HepG2 (cell line): ENCODE results near the gene PELI2. TPM values are rescaled to one million over a fixed set of nuclear protein-coding genes. Genes with fewer than 3 reads are reported as not detected.

Experiments used
- ATAC-seq: fragments of 200-7000 bp; cut with Tn5 transposase; 3 replicates; pipeline ENCODE4 v1.9.1; 2020; ENCODE audit warnings: mild to moderate bottlenecking, moderate library complexity
- BruUV-seq: library from RNA; stranded (reverse); fragments of 400-500 nt; replicated peaks from 2 replicates; lab custom pipeline; 2021; lab: Mats Ljungman, UMichigan
- CTCF ChIA-PET: fragments of 300-600 bp; formaldehyde crosslinking; extraction: SDS; loops from one replicate; lab custom pipeline; 2021; ENCODE audit warnings: low total read pairs, inconsistent platforms, low intra/inter-chr PET ratio; lab: Yijun Ruan, JAX
- POLR2A ChIA-PET: fragments of 350-600 bp; sonication (Branson Sonifier 250); formaldehyde crosslinking; loops from one replicate; lab custom pipeline; 2020; ENCODE audit warnings: antibody characterized with exemption, inconsistent platforms; lab: Yijun Ruan, JAX
- DNase-seq: peaks from one replicate; pipeline ENCODE4 v3.0.0-alpha.2; 2015; ENCODE audit warnings: low spot score
- FAIRE-seq: peaks from 3 replicates; lab custom pipeline; 2011; peaks lifted over from hg19 to GRCh38; lab: Jason Lieb, UNC
- H2AFZ ChIP-seq: one replicate; pipeline ENCODE4 v1.6.1; 2011; ENCODE audit warnings: low read length, inconsistent platforms
- H3K27ac ChIP-seq: fragments of 300-600 bp; 3 replicates; pipeline ENCODE4 v1.8.0; 2011; ENCODE audit warnings: mixed run types, mild to moderate bottlenecking, mixed read lengths, low read length, inconsistent platforms; ENCODE audit not compliant: insufficient read depth; ENCODE audit errors: extremely low read length
- H3K27me3 ChIP-seq, 2 experiments: fragments of 200-600 bp in 1 of 2; 2 replicates in 1 of 2; 3 replicates in 1 of 2; pipeline versions ENCODE4 v1.6.0 to v1.8.0; 2011; ENCODE audit warnings: low read length in 2 of 2, mild to moderate bottlenecking in 2 of 2, moderate library complexity in 2 of 2, inconsistent platforms in 1 of 2; ENCODE audit not compliant: insufficient read depth in 2 of 2, control insufficient read depth in 1 of 2
- H3K36me3 ChIP-seq, 2 experiments: fragments of 200-600 bp in 1 of 2; replicated peaks in 1 of 2; 2 replicates in 1 of 2; 3 replicates in 1 of 2; pipeline versions ENCODE4 v1.5.1 to v1.8.0; 2011; ENCODE audit warnings: low read length in 2 of 2, inconsistent platforms in 1 of 2; ENCODE audit not compliant: insufficient read depth in 2 of 2, control insufficient read depth in 1 of 2
- H3K4me1 ChIP-seq: 2 replicates; pipeline ENCODE4 v1.5.1; 2012; ENCODE audit warnings: low read length, inconsistent platforms; ENCODE audit not compliant: insufficient read depth
- H3K4me2 ChIP-seq: 2 replicates; pipeline ENCODE4 v1.6.0; 2011; ENCODE audit warnings: low read depth, low read length, inconsistent platforms
- H3K4me3 ChIP-seq, 3 experiments: fragments of 200-600 bp in 1 of 3; sonication (generic), shearing (Covaris generic) in 1 of 3; replicated peaks in 1 of 3; 2 replicates each; pipeline ENCODE4 v1.5.1; 2011 to 2016; ENCODE audit warnings: low read length in 3 of 3, inconsistent platforms in 2 of 3, low read depth in 2 of 3, mild to moderate bottlenecking in 2 of 3, control low read depth in 1 of 3, mixed read lengths in 1 of 3; ENCODE audit not compliant: insufficient read depth in 1 of 3
- H3K79me2 ChIP-seq: one replicate; pipeline ENCODE4 v1.6.1; 2011; ENCODE audit warnings: low read length, inconsistent platforms; ENCODE audit not compliant: insufficient read depth
- H3K9ac ChIP-seq: 2 replicates; pipeline ENCODE4 v1.6.0; 2011; ENCODE audit warnings: mild to moderate bottlenecking, low read depth, low read length, inconsistent platforms; ENCODE audit not compliant: insufficient read depth
- H3K9me3 ChIP-seq: 2 replicates; pipeline ENCODE4 v1.5.1; 2012; ENCODE audit warnings: mild to moderate bottlenecking, low read length
- H4K20me1 ChIP-seq: 2 replicates; pipeline ENCODE4 v1.6.0; 2011; ENCODE audit warnings: inconsistent platforms, mild to moderate bottlenecking, low read length, moderate library complexity; ENCODE audit not compliant: insufficient read depth
- ATF7 ChIP-seq, 2 experiments: fragments of 450-650 bp in 1 of 2; sonication (generic) in 1 of 2; formaldehyde crosslinking in 1 of 2; IDR thresholded peaks; 2 replicates each; pipeline versions ENCODE4 v1.4.0 to v1.6.1; 2016 to 2020; ENCODE audit warnings: antibody characterized with exemption in 1 of 2, mild to moderate bottlenecking in 1 of 2, missing genetic modification reagents in 1 of 2
- ATM ChIP-seq: fragments of 450-650 bp; IDR thresholded peaks from 2 replicates; pipeline ENCODE4 v1.7.1; 2017; ENCODE audit warnings: mild to moderate bottlenecking, borderline replicate concordance
- CHD2 ChIP-seq: IDR thresholded peaks from 2 replicates; pipeline ENCODE4 v1.6.1; 2011; ENCODE audit warnings: low read depth, low read length, improper control_type of control experiment
- POLR2AphosphoS2 ChIP-seq: IDR thresholded peaks from 2 replicates; pipeline ENCODE4 v1.6.1; 2011; ENCODE audit warnings: low read depth, low read length, improper control_type of control experiment
- THAP8 ChIP-seq: sonication (generic); formaldehyde crosslinking; IDR thresholded peaks from 2 replicates; pipeline ENCODE4 v1.5.1; 2020; ENCODE audit warnings: missing genetic modification reagents, mild to moderate bottlenecking, borderline replicate concordance
- ZKSCAN8 ChIP-seq: IDR thresholded peaks from 2 replicates; pipeline ENCODE4 v1.6.1; 2016; ENCODE audit warnings: borderline replicate concordance, missing genetic modification reagents, missing compliant biosample characterization
- ZNF160 ChIP-seq: sonication (generic); formaldehyde crosslinking; IDR thresholded peaks from 2 replicates; pipeline ENCODE4 v1.8.0; 2022; ENCODE audit warnings: mild to moderate bottlenecking, inconsistent platforms, missing genetic modification reagents
- ZNF232 ChIP-seq: sonication (generic); formaldehyde crosslinking; IDR thresholded peaks from 2 replicates; pipeline ENCODE4 v1.4.0; 2020; ENCODE audit warnings: missing genetic modification reagents, borderline replicate concordance
- ZNF292 ChIP-seq: sonication (generic); formaldehyde crosslinking; IDR thresholded peaks from 2 replicates; pipeline ENCODE4 v1.8.1; 2022; ENCODE audit warnings: mild to moderate bottlenecking, low read depth, missing genetic modification reagents, borderline replicate concordance
- ZNF766 ChIP-seq: sonication (generic); formaldehyde crosslinking; IDR thresholded peaks from 2 replicates; pipeline ENCODE4 v1.5.0; 2020; ENCODE audit warnings: missing genetic modification reagents, borderline replicate concordance
- WGBS: methylation state at CpG from one replicate; pipeline ENCODE4 v1.1.6; 2017; ENCODE audit warnings: low lambda C conversion rate; 5-methylcytosine and 5-hydroxymethylcytosine counted together
- in situ Hi-C: cut with HindIII; loops from 2 replicates; pipeline ENCODE4 v1.10.0; 2017; ENCODE audit warnings: low pct_unique_long_range_greater_than_20kb; ENCODE audit not compliant: extremely low pct_ligation_motif_present
- intact Hi-C: fragments of 100-400 bp; cut with micrococcal nuclease; formaldehyde crosslinking; loops from one replicate; pipeline ENCODE4 v1.10.0; 2022; ENCODE audit not compliant: unreplicated experiment
- polyA plus RNA-seq, 8 experiments: library from polyadenylated mRNA; depleted of rRNA in 3 of 8; stranded (reverse) in 7 of 8; unstranded in 1 of 8; fragments of >200 nt; fragmentation: Illumina TruSeq in 4 of 8; extraction: Trizol in 4 of 8; gene quantifications; 2 replicates each; pipeline versions ENCODE4 v1.2.1 to v1.2.3, GENCODE V29; 2011 to 2016; ENCODE audit warnings: low read depth in 4 of 8, missing spikeins in 1 of 8, mixed read lengths in 1 of 8; ENCODE audit not compliant: insufficient read depth in 1 of 8
- total RNA-seq, 5 experiments: library from RNA; depleted of rRNA; stranded (reverse); fragments of >200 nt; fragmentation: Illumina TruSeq; extraction: Trizol; gene quantifications; 2 replicates each; pipeline ENCODE4 v1.2.3, GENCODE V29; 2016; ENCODE audit warnings: low read depth in 1 of 5

Gene PELI2
- total and polyA plus RNA-seq, 2 of the 13 experiments (the other 11 are each of a cell fraction or from before 2014, with no cell fraction given): 0.07 TPM; not detected in 1

- no peak for TF ChIP-seq ZNF766 (CRISPR knock-in tag)
- no peak for TF ChIP-seq ZNF160 (CRISPR knock-in tag)
- no peak for TF ChIP-seq ZNF292 (CRISPR knock-in tag)
These were observed 179.2 kb downstream of the PELI2 start (continued) for GRCh38 chr14:56297449-56297848.

- Histone ChIP-seq H3K4me2 (no peak overlapping the region), H3K4me3 (no peak overlapping the region), H3K27me3 (peaks cover 0 to 9% of the 10 kb centered on the region in 2 experiments; a peak in 1 of 5 replicates), H3K36me3 (no peaks in the 10 kb centered on the region), H2AFZ (no peak overlapping the region), H3K9ac (no peak overlapping the region), H3K9me3 (no peaks in the 10 kb centered on the region), H3K27ac (no peak overlapping the region), H3K4me1 (no peaks in the 10 kb centered on the region), H4K20me1 (no peaks in the 10 kb centered on the region), H3K79me2 (no peaks in the 10 kb centered on the region)
- TF ChIP-seq THAP8 (no peak), ATM (no peak), ZKSCAN8 (CRISPR knock-in tag) (no peak), ATF7 (IDR thresholded peaks at IDR 0.05) (no peak), ATF7 (CRISPR knock-in tag; IDR thresholded peaks at IDR 0.05) (no peak), ZNF232 (CRISPR knock-in tag) (no peak), CHD2 (no peak), POLR2AphosphoS2 (no peak)
- in situ Hi-C loops (no loop called here), intact Hi-C loops (no loop called here)
- WGBS: 3% methylated on average over 9 of the region's 9 CpGs
- DNase-seq (no peak), ATAC-seq (no peak), FAIRE-seq (no peak)
- ChIA-PET POLR2A (no interaction called here), CTCF (no interaction called here)
- no TSS peak for BruUV-seq
These were observed 181.2 kb downstream of the PELI2 start for GRCh38 chr14:56299306-56299984.
